ENCODE measurements around the gene C1orf116.
"Not testable (repeated sequence)": the region's sequence is repeated elsewhere in the genome, so short reads cannot be mapped to it uniquely, and the experiment has no call there.

Gene C1orf116

GRCh38 chr1:207058878-207059867 is 26.6 kb upstream of the C1orf116 start:
- no peak for DNase-seq

- DNase-seq: no peak
These were observed 25.7 kb upstream of the C1orf116 start for GRCh38 chr1:207058252-207058651.

- no peak for DNase-seq
These were observed 24.1 kb upstream of the C1orf116 start for GRCh38 chr1:207056673-207057072.

GRCh38 chr1:207055386-207056001 is 22.9 kb upstream of the C1orf116 start:
- no peak for DNase-seq

- no peak for DNase-seq
These were observed 21.9 kb upstream of the C1orf116 start for GRCh38 chr1:207054491-207054890.

GRCh38 chr1:207052911-207053769 is 20.6 kb upstream of the C1orf116 start, which contains the start of gene PFKFB2:
Gene PFKFB2, plus strand, starts transcription at chr1:207053275. Its CDS starts 1,443 bp downstream, at chr1:207054718.
- peak; percentile 98 for DNase-seq

- DNase-seq: peak; percentile 15
These were observed 18.8 kb upstream of the C1orf116 start, which contains the start of gene YOD1 for GRCh38 chr1:207051191-207051943. Gene YOD1, minus strand, starts transcription at chr1:207051208. Its CDS starts 178 bp downstream, at chr1:207051030.

- peak; percentile 94 for DNase-seq
These were observed 18.1 kb upstream of the C1orf116 start for GRCh38 chr1:207050480-207051190.

GRCh38 chr1:207049974-207050391 is 17.4 kb upstream of the C1orf116 start:
- DNase-seq: peak; percentile 63

- no peak for DNase-seq
These were observed 17.0 kb upstream of the C1orf116 start for GRCh38 chr1:207049514-207049913.

- DNase-seq: no peak
These were observed 16.5 kb upstream of the C1orf116 start for GRCh38 chr1:207049054-207049453.

GRCh38 chr1:207048041-207048440 is 15.5 kb upstream of the C1orf116 start:
- no peak for DNase-seq

GRCh38 chr1:207047505-207047904 is 14.9 kb upstream of the C1orf116 start:
- no peak for DNase-seq

- no peak for DNase-seq
These were observed 12.9 kb upstream of the C1orf116 start for GRCh38 chr1:207045453-207045852.

- not testable (repeated sequence) for DNase-seq
These were observed 8.8 kb upstream of the C1orf116 start for GRCh38 chr1:207041397-207041796.

- DNase-seq: no peak
These were observed 7.6 kb upstream of the C1orf116 start for GRCh38 chr1:207040181-207040533.

- DNase-seq: no peak
These were observed 7.0 kb upstream of the C1orf116 start for GRCh38 chr1:207039380-207040180.

GRCh38 chr1:207036865-207037264 is 4.3 kb upstream of the C1orf116 start:
- DNase-seq: no peak

GRCh38 chr1:207035877-207036551 is 3.5 kb upstream of the C1orf116 start:
- DNase-seq: no peak

- DNase-seq: no peak
These were observed 2.4 kb upstream of the C1orf116 start for GRCh38 chr1:207034998-207035397.
